Natural killer cell (primary cell): ENCODE data around the gene ABI3BP. TPM values are rescaled to one million over a fixed set of nuclear protein-coding genes. Genes with fewer than 3 reads are reported as not detected.

Source experiments
- ATAC-seq, 3 donors: fragments of 150-1000 bp in 2 of 3; fragments of 200-7000 bp in 1 of 3; cut with Tn5 transposase; 1 replicate in 1 of 3; 2 replicates in 2 of 3; pipeline ENCODE4 v1.10.0; 2021; ENCODE audit warnings: mild to moderate bottlenecking in 2 of 3, moderate library complexity in 2 of 3
- DNase-seq, 2 donors: peaks; one replicate each; pipeline versions ENCODE4 v3.0.0 to v3.0.0-alpha.2; 2013 to 2021; ENCODE audit warnings: mixed read lengths in 1 of 2
- H3K27ac ChIP-seq: one replicate; pipeline ENCODE4 v1.5.1; 2013; ENCODE audit warnings: mild to moderate bottlenecking, low read length
- H3K27me3 ChIP-seq: one replicate; pipeline ENCODE4 v1.6.1; 2013; ENCODE audit warnings: low read length; ENCODE audit not compliant: control insufficient read depth, insufficient read depth
- H3K36me3 ChIP-seq: one replicate; pipeline ENCODE4 v1.6.1; 2013; ENCODE audit warnings: low read length; ENCODE audit not compliant: control insufficient read depth, insufficient read depth
- H3K4me1 ChIP-seq: one replicate; pipeline ENCODE4 v1.6.1; 2013; ENCODE audit warnings: low read length; ENCODE audit not compliant: control insufficient read depth, insufficient read depth
- H3K4me3 ChIP-seq: one replicate; pipeline ENCODE4 v1.5.1; 2013; ENCODE audit warnings: low read length
- H3K9me3 ChIP-seq: one replicate; pipeline ENCODE4 v1.6.1; 2013; ENCODE audit warnings: low read length; ENCODE audit not compliant: control insufficient read depth, insufficient read depth
- H3K27ac Mint-ChIP-seq, 2 donors: one replicate each; pipeline ENCODE4 v1.8.0; 2022; ENCODE audit warnings: mild to moderate bottlenecking in 2 of 2, mixed read lengths in 2 of 2, moderate library complexity in 1 of 2
- H3K27me3 Mint-ChIP-seq, 2 donors: one replicate each; pipeline ENCODE4 v1.8.0; 2022; ENCODE audit warnings: low read depth in 2 of 2, mixed read lengths in 2 of 2
- H3K36me3 Mint-ChIP-seq: one replicate; pipeline ENCODE4 v1.8.0; 2022; ENCODE audit warnings: mixed read lengths
- H3K4me1 Mint-ChIP-seq, 2 donors: one replicate each; pipeline ENCODE4 v1.8.0; 2022; ENCODE audit warnings: mixed read lengths in 2 of 2
- H3K4me3 Mint-ChIP-seq: one replicate; pipeline ENCODE4 v1.8.0; 2022; ENCODE audit warnings: mild to moderate bottlenecking, moderate library complexity, mixed read lengths
- H3K9me3 Mint-ChIP-seq, 2 donors: one replicate each; pipeline ENCODE4 v1.8.0; 2022; ENCODE audit warnings: mixed read lengths in 2 of 2
- WGBS: methylation state at CpG from one replicate; pipeline ENCODE4 v1.1.7; 2013; ENCODE audit warnings: missing lambda C conversion rate; ENCODE audit not compliant: insufficient coverage; 5-methylcytosine and 5-hydroxymethylcytosine counted together
- intact Hi-C: fragments of 100-400 bp; cut with micrococcal nuclease; formaldehyde crosslinking; loops from one replicate; pipeline ENCODE4 v1.14.2; 2022
- total RNA-seq, 4 donors: library from RNA; stranded (reverse); fragments of 120-200 nt in 1 of 4; gene quantifications; one replicate each; pipeline versions ENCODE4 v1.2.3 to v1.2.4, GENCODE V29; 2013 to 2022
- TF ChIP-seq, protein P1 (sequence below): fragments of 200-600 bp; IDR thresholded peaks from one replicate; pipeline ENCODE4 v1.8.0; 2022; ENCODE audit warnings: antibody characterized with exemption

ABI3BP gene
- total RNA-seq, 3 donors from 2014 or later (not counting 1 experiment from before 2014, with no cell fraction given), result not detected

DNA sequence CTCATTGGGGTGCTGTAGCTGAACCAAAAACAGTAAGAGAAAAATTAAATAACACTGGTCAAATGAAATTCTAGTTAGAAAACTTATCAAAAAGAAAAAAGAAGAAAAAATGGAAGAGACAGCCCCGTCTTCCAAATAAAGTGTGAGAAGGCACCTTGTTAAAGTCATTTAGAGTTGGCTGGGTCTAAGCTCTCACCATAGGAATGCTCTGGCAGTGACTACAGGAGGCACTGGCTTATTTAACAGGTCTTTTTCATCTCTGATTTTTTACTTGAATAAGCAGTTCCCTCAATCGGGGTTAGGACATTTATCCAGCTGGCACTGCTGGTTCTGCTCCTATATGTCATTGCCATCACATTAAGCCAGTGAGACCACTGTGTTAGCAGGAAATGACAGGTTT, 1.6 kb upstream of the ABI3BP start:
- Histone ChIP-seq H3K27me3 (no peaks in the 10 kb centered on the region), H3K4me1 (no peaks in the 10 kb centered on the region), H3K4me3 (no peak overlapping the region), H3K36me3 (no peaks in the 10 kb centered on the region), H3K27ac (no peak overlapping the region), H3K9me3 (no peaks in the 10 kb centered on the region)
- 44% methylated on average over 2 of the region's 2 CpGs for WGBS
- DNase-seq (no peak), ATAC-seq (no peak)
- TF ChIP-seq, protein P1, sequence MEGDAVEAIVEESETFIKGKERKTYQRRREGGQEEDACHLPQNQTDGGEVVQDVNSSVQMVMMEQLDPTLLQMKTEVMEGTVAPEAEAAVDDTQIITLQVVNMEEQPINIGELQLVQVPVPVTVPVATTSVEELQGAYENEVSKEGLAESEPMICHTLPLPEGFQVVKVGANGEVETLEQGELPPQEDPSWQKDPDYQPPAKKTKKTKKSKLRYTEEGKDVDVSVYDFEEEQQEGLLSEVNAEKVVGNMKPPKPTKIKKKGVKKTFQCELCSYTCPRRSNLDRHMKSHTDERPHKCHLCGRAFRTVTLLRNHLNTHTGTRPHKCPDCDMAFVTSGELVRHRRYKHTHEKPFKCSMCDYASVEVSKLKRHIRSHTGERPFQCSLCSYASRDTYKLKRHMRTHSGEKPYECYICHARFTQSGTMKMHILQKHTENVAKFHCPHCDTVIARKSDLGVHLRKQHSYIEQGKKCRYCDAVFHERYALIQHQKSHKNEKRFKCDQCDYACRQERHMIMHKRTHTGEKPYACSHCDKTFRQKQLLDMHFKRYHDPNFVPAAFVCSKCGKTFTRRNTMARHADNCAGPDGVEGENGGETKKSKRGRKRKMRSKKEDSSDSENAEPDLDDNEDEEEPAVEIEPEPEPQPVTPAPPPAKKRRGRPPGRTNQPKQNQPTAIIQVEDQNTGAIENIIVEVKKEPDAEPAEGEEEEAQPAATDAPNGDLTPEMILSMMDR, result no peak
- H3K9me3 Mint-ChIP-seq, result peaks cover 0 to 2% of the 10 kb centered on the region in 2 donors
- no peak overlapping the region for H3K27ac Mint-ChIP-seq
- H3K36me3 Mint-ChIP-seq, result no peaks in the 10 kb centered on the region
- intact Hi-C loops, result no loop called here
- no peaks in the 10 kb centered on the region for H3K4me1 Mint-ChIP-seq
- peaks cover 0 to 2% of the 10 kb centered on the region in 2 donors for H3K27me3 Mint-ChIP-seq
- H3K4me3 Mint-ChIP-seq, result no peak overlapping the region

- H3K4me3 Mint-ChIP-seq, result no peak overlapping the region
- no peaks in the 10 kb centered on the region for H3K36me3 ChIP-seq
- no peaks in the 10 kb centered on the region for H3K4me1 ChIP-seq
- WGBS, result 92% methylated on average over 5 of the region's 5 CpGs
- peaks cover 0 to 2% of the 10 kb centered on the region in 2 donors for H3K27me3 Mint-ChIP-seq
- no peak overlapping the region for H3K27ac ChIP-seq
- no peak overlapping the region for H3K4me3 ChIP-seq
- H3K9me3 ChIP-seq, result no peaks in the 10 kb centered on the region
- TF ChIP-seq, protein P1, result no peak
- no peaks in the 10 kb centered on the region for H3K9me3 Mint-ChIP-seq
- H3K27me3 ChIP-seq, result no peaks in the 10 kb centered on the region
- no peaks in the 10 kb centered on the region for H3K36me3 Mint-ChIP-seq
- DNase-seq (no peak), ATAC-seq (no peak)
- H3K4me1 Mint-ChIP-seq, result no peaks in the 10 kb centered on the region
- intact Hi-C loops, result no loop called here
- H3K27ac Mint-ChIP-seq, result no peak overlapping the region
Measured at GRCh38 chr3:100994187-100994586, 966 bp upstream of the ABI3BP start.

DNA sequence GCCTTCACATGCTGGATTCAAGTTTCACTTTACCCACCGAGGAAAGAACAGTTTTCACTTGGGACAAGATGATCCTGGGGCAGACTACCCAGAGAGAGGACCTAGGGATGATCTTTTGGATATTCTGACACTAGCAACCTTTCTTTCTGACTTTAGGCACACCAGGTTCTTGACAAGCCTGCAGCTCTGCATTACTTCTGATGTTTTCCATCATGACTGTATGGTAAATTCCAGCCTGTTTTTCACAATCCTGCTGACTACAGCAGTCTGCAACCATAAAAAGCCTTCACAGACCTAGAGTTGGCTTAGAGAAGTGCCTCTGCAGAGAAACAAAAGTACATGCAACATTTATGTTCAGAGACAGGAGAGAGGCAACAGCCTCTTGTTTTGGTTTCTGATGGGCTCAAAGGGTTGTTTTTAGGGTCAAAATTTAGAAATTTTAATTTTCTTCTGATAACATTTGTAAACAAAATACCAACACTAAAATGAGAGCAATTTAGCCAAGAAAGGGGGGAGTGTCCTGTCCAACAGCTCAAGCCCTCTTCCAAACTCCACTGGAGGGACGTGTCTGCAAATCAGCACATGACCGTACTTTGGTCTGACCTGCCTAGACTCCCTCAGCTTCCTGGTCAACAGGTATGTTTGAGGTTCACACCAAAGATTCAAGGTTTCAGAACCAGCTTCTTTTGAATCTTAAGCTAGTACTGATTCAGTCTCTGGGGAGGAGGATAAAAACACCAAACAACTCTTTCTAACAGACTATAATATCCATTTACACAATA, 799 bp downstream of the ABI3BP start:
- 32% methylated on average over 3 of the region's 3 CpGs for WGBS
- TF ChIP-seq, protein P1, result no peak
- peaks cover 0 to 2% of the 10 kb centered on the region in 2 donors for H3K9me3 Mint-ChIP-seq

DNA sequence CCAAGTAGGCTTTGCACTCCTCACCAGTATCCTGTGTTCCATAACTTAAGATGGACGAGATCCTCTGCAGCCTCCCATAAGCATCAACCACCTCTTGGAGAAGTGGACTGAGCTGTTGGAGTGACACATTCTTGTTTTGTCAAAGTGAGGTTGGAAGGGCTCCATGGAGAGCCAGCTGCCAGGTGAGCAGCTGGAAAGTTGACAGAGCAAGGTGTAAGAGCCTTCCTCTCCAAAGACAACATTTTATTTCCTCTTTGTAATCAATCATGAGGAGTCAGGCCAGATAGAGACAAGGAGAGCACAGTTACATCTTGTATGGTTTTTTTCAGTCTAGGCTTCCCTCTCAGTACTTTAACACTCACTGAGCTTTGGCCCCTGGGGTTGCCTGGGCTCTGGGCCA, 5.1 kb downstream of the ABI3BP start:
- Mint-ChIP-seq H3K27me3 (peaks cover 0 to 9% of the 10 kb centered on the region in 2 donors), H3K4me1 (no peaks in the 10 kb centered on the region), H3K9me3 (peaks cover 0 to 2% of the 10 kb centered on the region in 2 donors), H3K36me3 (no peaks in the 10 kb centered on the region), H3K4me3 (no peak overlapping the region), H3K27ac (no peak overlapping the region)
- H3K4me3 ChIP-seq, result no peak overlapping the region
- H3K4me1 ChIP-seq, result no peaks in the 10 kb centered on the region
- H3K27me3 ChIP-seq, result no peaks in the 10 kb centered on the region
- no CpG with 5 or more reads among the region's 1 CpG for WGBS
- no peaks in the 10 kb centered on the region for H3K9me3 ChIP-seq
- intact Hi-C loops, result no loop called here
- no peak overlapping the region for H3K27ac ChIP-seq
- TF ChIP-seq, protein P1, result no peak
- no peak for DNase-seq
- ATAC-seq, result no peak
- no peaks in the 10 kb centered on the region for H3K36me3 ChIP-seq

More for the DNA sequence above, 799 bp downstream of the ABI3BP start:
- Mint-ChIP-seq H3K36me3 (no peaks in the 10 kb centered on the region), H3K4me3 (no peak overlapping the region), H3K27ac (no peak overlapping the region), H3K4me1 (no peaks in the 10 kb centered on the region), H3K27me3 (peaks cover 0 to 9% of the 10 kb centered on the region in 2 donors)
- Histone ChIP-seq H3K9me3 (no peaks in the 10 kb centered on the region), H3K27me3 (no peaks in the 10 kb centered on the region), H3K27ac (no peak overlapping the region), H3K36me3 (no peaks in the 10 kb centered on the region), H3K4me3 (no peak overlapping the region), H3K4me1 (no peaks in the 10 kb centered on the region)
- DNase-seq, result no peak
- no peak for ATAC-seq
- intact Hi-C loops, result no loop called here
